ENCODE results near the gene PDE4D.

Gene PDE4D

GRCh38 chr5:59099270-59099994, 794.1 kb downstream of the PDE4D start:
- no peaks in the 10 kb centered on the region for H3K36me3 Mint-ChIP-seq
- H3K4me3 Mint-ChIP-seq = peak overlapping the region; percentile 0
- H3K4me1 Mint-ChIP-seq = peaks cover 38% of the 10 kb centered on the region
- H3K27me3 Mint-ChIP-seq = no peaks in the 10 kb centered on the region
- H3K9me3 Mint-ChIP-seq = peaks cover 7% of the 10 kb centered on the region
- H3K27ac Mint-ChIP-seq = peak overlapping the region; percentile 2

- Mint-ChIP-seq H3K4me3 (no peak overlapping the region), H3K27me3 (no peaks in the 10 kb centered on the region), H3K36me3 (no peaks in the 10 kb centered on the region), H3K4me1 (peaks cover 36% of the 10 kb centered on the region), H3K9me3 (peaks cover 7% of the 10 kb centered on the region), H3K27ac (no peak overlapping the region)
Measured at GRCh38 chr5:59098743-59099142, 794.8 kb downstream of the PDE4D start.

- H3K4me3 Mint-ChIP-seq = no peak overlapping the region
Measured at GRCh38 chr5:59097712-59098111, 795.8 kb downstream of the PDE4D start.

GRCh38 chr5:59097116-59097515, 796.4 kb downstream of the PDE4D start:
- H3K36me3 Mint-ChIP-seq = no peaks in the 10 kb centered on the region
- H3K4me1 Mint-ChIP-seq = peaks cover 42% of the 10 kb centered on the region
- peaks cover 7% of the 10 kb centered on the region for H3K9me3 Mint-ChIP-seq
- H3K4me3 Mint-ChIP-seq = no peak overlapping the region
- no peaks in the 10 kb centered on the region for H3K27me3 Mint-ChIP-seq
- H3K27ac Mint-ChIP-seq = no peak overlapping the region

More at GRCh38 chr5:59097712-59098111, 795.8 kb downstream of the PDE4D start:
- H3K4me1 Mint-ChIP-seq = peaks cover 42% of the 10 kb centered on the region
- H3K27me3 Mint-ChIP-seq = no peaks in the 10 kb centered on the region
- peaks cover 7% of the 10 kb centered on the region for H3K9me3 Mint-ChIP-seq
- H3K27ac Mint-ChIP-seq = no peak overlapping the region
- no peaks in the 10 kb centered on the region for H3K36me3 Mint-ChIP-seq

GRCh38 chr5:59095480-59095879, 798.0 kb downstream of the PDE4D start:
- Mint-ChIP-seq H3K9me3 (peaks cover 7% of the 10 kb centered on the region), H3K4me3 (no peak overlapping the region), H3K4me1 (peaks cover 39% of the 10 kb centered on the region), H3K36me3 (no peaks in the 10 kb centered on the region), H3K27ac (no peak overlapping the region), H3K27me3 (no peaks in the 10 kb centered on the region)

GRCh38 chr5:59094864-59095263, 798.7 kb downstream of the PDE4D start:
- peaks cover 2% of the 10 kb centered on the region for H3K9me3 Mint-ChIP-seq

GRCh38 chr5:59093329-59093728, 800.2 kb downstream of the PDE4D start:
- H3K27me3 Mint-ChIP-seq = no peaks in the 10 kb centered on the region
- H3K9me3 Mint-ChIP-seq = no peaks in the 10 kb centered on the region
- H3K4me3 Mint-ChIP-seq = no peak overlapping the region
- H3K36me3 Mint-ChIP-seq = no peaks in the 10 kb centered on the region
- peaks cover 19% of the 10 kb centered on the region for H3K4me1 Mint-ChIP-seq
- no peak overlapping the region for H3K27ac Mint-ChIP-seq

More at GRCh38 chr5:59094864-59095263, 798.7 kb downstream of the PDE4D start:
- Mint-ChIP-seq H3K27ac (no peak overlapping the region), H3K4me3 (no peak overlapping the region), H3K36me3 (no peaks in the 10 kb centered on the region), H3K4me1 (peaks cover 33% of the 10 kb centered on the region), H3K27me3 (no peaks in the 10 kb centered on the region)

- H3K9me3 Mint-ChIP-seq = no peaks in the 10 kb centered on the region
- peaks cover 19% of the 10 kb centered on the region for H3K4me1 Mint-ChIP-seq
- H3K27ac Mint-ChIP-seq = no peak overlapping the region
- no peaks in the 10 kb centered on the region for H3K27me3 Mint-ChIP-seq
- H3K36me3 Mint-ChIP-seq = peaks cover 2% of the 10 kb centered on the region
- no peak overlapping the region for H3K4me3 Mint-ChIP-seq
Measured at GRCh38 chr5:59092758-59093157, 800.8 kb downstream of the PDE4D start.

- H3K4me3 Mint-ChIP-seq = no peak overlapping the region
- peaks cover 2% of the 10 kb centered on the region for H3K36me3 Mint-ChIP-seq
- no peaks in the 10 kb centered on the region for H3K9me3 Mint-ChIP-seq
- H3K4me1 Mint-ChIP-seq = peaks cover 16% of the 10 kb centered on the region
- H3K27me3 Mint-ChIP-seq = no peaks in the 10 kb centered on the region
- H3K27ac Mint-ChIP-seq = no peak overlapping the region
Measured at GRCh38 chr5:59091965-59092364, 801.6 kb downstream of the PDE4D start.

- Mint-ChIP-seq H3K27ac (no peak overlapping the region), H3K4me1 (peaks cover 10% of the 10 kb centered on the region), H3K27me3 (no peaks in the 10 kb centered on the region), H3K4me3 (no peak overlapping the region), H3K36me3 (peaks cover 2% of the 10 kb centered on the region), H3K9me3 (no peaks in the 10 kb centered on the region)
Measured at GRCh38 chr5:59090323-59090722, 803.2 kb downstream of the PDE4D start.

GRCh38 chr5:59089767-59090166, 803.8 kb downstream of the PDE4D start:
- H3K27me3 Mint-ChIP-seq = no peaks in the 10 kb centered on the region
- H3K27ac Mint-ChIP-seq = no peak overlapping the region
- H3K36me3 Mint-ChIP-seq = peaks cover 2% of the 10 kb centered on the region
- H3K4me3 Mint-ChIP-seq = no peak overlapping the region
- H3K4me1 Mint-ChIP-seq = peaks cover 10% of the 10 kb centered on the region
- no peaks in the 10 kb centered on the region for H3K9me3 Mint-ChIP-seq

- H3K27me3 Mint-ChIP-seq = no peaks in the 10 kb centered on the region
Measured at GRCh38 chr5:59088546-59088945, 805.0 kb downstream of the PDE4D start.

GRCh38 chr5:59086024-59086423, 807.5 kb downstream of the PDE4D start:
- H3K27me3 Mint-ChIP-seq = no peaks in the 10 kb centered on the region
- no peaks in the 10 kb centered on the region for H3K4me1 Mint-ChIP-seq
- no peak overlapping the region for H3K27ac Mint-ChIP-seq
- peaks cover 2% of the 10 kb centered on the region for H3K36me3 Mint-ChIP-seq
- H3K9me3 Mint-ChIP-seq = no peaks in the 10 kb centered on the region
- H3K4me3 Mint-ChIP-seq = no peak overlapping the region

More at GRCh38 chr5:59088546-59088945, 805.0 kb downstream of the PDE4D start:
- no peak overlapping the region for H3K4me3 Mint-ChIP-seq
- H3K4me1 Mint-ChIP-seq = peaks cover 7% of the 10 kb centered on the region
- no peak overlapping the region for H3K27ac Mint-ChIP-seq
- peaks cover 2% of the 10 kb centered on the region for H3K36me3 Mint-ChIP-seq
- H3K9me3 Mint-ChIP-seq = no peaks in the 10 kb centered on the region

- Mint-ChIP-seq H3K9me3 (no peaks in the 10 kb centered on the region), H3K27ac (no peak overlapping the region), H3K36me3 (no peaks in the 10 kb centered on the region), H3K4me3 (no peak overlapping the region), H3K27me3 (no peaks in the 10 kb centered on the region), H3K4me1 (no peaks in the 10 kb centered on the region)
Measured at GRCh38 chr5:59081693-59082092, 811.8 kb downstream of the PDE4D start.

GRCh38 chr5:59079622-59080620, 813.6 kb downstream of the PDE4D start:
- H3K36me3 Mint-ChIP-seq = no peaks in the 10 kb centered on the region
- H3K4me3 Mint-ChIP-seq = no peak overlapping the region
- no peaks in the 10 kb centered on the region for H3K27me3 Mint-ChIP-seq
- no peak overlapping the region for H3K27ac Mint-ChIP-seq
- H3K9me3 Mint-ChIP-seq = no peaks in the 10 kb centered on the region
- H3K4me1 Mint-ChIP-seq = no peaks in the 10 kb centered on the region

All from activated naive CD4-positive, alpha-beta T cell treated with anti-CD3 and anti-CD28 coated beads, Interleukin-2, amount 50 U/mL, for 24 hours (primary cell).